Measurements from ENCODE around the gene TPX2. TPM values are rescaled to one million over a fixed set of nuclear protein-coding genes. Genes with fewer than 3 reads are reported as not detected.
"Not testable (repeated sequence)": the region's sequence is repeated elsewhere in the genome, so short reads cannot be mapped to it uniquely, and the experiment has no call there.

Gene TPX2
- polyA plus RNA-seq, 4 donors = 46.9 to 50.8 (median 48.5) TPM

DNA sequence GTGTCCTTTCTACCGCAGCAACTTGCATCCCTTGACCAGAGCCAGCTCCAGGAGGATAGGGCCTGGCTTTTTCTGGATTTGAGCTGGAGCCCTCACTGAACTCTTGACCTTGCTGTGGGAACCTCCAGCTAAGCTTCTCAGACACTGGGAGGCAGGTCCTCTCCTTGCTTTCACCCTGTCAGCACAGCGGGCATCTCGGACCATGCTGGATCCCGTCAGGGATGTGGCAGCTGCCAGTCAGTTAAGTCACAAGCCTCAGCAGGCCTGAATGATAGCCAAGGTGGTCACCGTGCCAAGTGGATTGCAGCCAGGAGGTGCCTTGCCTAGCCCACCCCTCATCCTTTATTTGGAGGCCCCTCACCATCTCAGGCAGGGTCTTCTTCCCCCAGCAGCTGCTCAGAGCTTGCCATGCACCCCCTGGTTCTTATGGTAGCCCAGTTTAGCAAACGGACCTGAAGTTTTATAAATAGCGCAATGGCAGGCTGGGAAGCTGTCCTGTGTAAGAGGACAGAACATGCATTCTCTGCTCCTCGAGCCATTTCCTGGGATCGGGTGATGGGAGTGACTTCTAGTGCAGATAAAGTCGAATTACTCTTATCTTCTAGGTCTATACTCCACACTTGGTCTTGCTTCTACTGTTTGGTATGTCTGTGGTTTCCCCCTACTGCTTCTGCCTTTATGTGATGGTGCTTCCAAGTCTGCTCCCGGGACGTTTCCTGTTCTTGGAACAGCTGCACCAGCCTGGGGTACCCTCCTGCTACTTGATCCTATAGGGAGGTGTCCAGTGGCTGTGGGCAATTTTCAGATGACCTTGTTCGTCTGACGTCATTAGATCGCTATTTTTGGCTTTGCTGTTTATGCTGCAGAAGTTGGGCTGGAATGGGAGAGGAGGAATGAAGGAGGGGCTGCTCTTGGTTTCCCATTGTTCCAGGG, 73.0 kb downstream of the TPX2 start:
- no peak for DNase-seq (ENCODE audit: low read depth in 4 of 4, low spot score in 3 of 4)

DNA sequence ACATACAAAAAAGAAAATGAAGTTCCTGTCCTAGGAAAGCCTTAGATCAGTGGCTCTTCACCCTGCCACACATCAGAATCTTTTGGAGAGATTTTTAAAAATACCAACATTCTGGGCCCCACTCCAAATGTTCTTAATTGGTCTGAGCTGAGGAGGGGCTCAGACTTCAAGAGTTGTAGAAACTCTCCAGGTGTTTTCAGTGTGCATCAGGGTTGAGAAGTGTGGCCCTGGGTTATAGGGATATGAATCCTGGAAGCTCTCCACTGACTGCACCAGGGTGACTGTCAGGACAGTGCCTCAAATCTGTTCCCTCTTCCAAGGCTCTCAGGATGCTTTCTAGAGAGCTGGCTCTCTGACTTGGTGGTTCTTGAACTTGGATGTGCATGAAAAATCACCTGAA, 74.5 kb downstream of the TPX2 start:
- DNase-seq (ENCODE audit: low read depth in 4 of 4, low spot score in 3 of 4) = no peak

DNA sequence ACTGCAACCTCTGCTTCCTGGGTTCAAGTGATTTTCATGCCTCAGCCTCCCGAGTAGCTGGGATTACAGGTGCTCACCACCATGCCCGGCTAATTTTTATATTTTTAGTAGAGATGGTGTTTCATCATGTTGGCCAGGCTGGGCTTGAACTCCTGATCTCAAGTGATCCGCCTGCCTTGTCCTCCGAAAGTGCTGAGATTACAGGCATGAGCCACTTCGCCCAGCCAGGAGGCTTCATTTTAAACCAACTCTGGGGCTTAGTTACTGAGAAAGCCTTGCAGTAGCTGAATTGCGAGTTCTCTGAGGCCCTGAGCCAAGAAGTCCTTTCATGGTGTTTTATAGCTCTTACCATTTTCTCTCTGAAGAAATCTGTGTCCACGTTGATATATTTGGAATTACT, 75.1 kb downstream of the TPX2 start:
- not testable (repeated sequence) for DNase-seq (ENCODE audit: low read depth in 4 of 4, low spot score in 3 of 4)

DNA sequence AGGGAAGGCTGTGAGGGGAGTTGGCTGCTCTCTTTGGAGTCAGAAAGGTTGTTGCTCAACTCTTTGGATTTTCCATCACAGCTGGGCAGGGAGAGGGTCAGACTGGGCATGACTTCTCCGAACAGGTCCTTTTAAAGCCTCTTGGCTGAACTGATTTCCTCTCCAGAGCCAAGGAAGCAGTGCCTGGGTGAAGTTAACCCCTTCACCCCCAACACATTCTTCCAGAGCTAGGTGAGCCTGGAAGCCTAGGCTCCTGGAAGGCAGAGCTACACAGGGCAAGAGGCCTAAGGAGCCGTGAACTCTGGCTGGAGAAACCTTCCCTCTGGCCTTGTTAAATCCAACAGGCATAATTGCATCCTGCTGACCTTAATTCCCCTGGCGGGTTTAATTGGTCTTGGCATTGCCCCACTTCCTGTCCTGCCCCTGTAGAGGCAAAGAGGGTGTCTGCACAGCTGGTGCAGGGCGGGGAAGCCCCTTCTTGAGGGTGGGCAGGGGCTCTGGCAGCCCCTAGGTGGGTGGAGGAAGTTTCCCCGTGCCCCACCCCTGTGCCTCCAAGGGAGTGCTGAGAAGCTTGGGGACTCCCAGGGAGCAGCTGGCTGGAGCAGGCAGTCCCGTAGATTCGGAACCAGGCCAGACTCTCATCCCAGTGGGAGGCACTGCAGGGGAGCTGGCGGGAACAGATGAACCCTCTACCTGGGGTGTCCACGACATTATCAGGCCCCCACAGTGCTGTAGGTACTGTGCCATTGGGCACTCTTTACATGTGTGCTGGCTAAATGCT, 76.5 kb downstream of the TPX2 start:
- no peak for DNase-seq (ENCODE audit: low read depth in 4 of 4, low spot score in 3 of 4)

DNA sequence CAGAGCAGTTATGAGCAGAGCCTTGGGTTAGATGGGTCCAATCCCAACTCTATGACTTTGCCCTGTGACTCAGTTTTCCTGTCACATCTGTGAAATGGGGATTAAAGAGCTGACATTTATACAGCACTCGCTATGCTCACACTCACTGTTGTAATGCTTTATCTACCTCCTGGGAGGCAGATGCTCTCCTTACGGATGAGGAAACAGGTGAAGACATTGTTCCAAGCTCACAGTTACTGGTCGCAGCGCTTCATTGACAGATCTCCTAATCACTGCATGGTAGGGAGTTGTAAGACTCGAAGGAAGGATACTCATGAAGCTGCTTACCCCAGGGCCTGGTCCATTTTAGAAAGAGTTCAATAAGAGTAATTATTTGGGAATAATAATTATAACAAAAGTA, 77.1 kb downstream of the TPX2 start:
- no peak for DNase-seq (ENCODE audit: low read depth in 4 of 4, low spot score in 3 of 4)

DNA sequence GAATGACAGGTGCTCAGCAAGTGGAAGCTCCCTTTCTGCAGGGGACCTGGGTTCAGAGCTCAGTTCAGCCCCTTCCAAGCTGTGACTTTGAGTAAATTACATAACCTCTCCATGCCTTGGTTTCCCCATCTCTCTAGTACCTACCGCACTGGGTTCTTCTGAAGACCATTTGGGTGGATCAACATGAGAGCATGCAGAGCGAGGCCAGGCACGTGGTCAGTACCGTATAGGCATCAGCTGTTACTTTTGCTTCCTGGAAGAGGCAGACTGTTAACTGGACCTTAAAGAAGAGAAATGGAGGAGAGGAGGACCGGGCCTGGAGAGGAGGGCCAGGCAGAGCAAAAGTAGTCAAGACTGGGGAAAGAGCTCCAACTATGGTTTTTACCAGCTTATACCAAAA, 78.4 kb downstream of the TPX2 start:
- no peak for DNase-seq (ENCODE audit: low read depth in 4 of 4, low spot score in 3 of 4)

DNA sequence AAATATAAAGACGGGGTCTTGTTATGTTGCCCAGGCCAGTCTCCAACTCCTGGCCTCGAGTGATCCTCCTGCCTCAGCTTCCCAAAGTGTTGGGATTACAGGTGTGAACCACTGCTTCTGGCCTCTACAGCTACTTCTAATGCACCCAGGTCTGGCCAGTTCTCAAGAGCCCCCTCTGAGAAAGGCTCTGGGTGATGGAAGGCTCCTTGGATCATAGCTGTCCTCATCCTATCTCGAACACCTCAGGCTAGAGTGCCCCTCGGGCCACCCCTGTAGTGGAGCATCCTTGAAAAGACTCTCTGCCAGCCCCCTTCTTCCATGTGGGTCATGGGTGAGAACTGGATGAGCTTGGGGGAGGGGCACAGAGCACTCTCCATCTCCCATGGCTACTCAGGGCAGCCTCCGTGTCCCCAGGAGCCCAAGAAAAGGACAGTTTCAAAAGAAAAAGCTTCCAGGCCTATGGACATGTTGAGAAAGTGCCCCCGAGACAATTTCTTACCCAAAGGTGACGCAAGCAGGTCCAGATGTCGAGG, 79.4 kb downstream of the TPX2 start:
- no peak for DNase-seq (ENCODE audit: low read depth in 4 of 4, low spot score in 3 of 4)

DNA sequence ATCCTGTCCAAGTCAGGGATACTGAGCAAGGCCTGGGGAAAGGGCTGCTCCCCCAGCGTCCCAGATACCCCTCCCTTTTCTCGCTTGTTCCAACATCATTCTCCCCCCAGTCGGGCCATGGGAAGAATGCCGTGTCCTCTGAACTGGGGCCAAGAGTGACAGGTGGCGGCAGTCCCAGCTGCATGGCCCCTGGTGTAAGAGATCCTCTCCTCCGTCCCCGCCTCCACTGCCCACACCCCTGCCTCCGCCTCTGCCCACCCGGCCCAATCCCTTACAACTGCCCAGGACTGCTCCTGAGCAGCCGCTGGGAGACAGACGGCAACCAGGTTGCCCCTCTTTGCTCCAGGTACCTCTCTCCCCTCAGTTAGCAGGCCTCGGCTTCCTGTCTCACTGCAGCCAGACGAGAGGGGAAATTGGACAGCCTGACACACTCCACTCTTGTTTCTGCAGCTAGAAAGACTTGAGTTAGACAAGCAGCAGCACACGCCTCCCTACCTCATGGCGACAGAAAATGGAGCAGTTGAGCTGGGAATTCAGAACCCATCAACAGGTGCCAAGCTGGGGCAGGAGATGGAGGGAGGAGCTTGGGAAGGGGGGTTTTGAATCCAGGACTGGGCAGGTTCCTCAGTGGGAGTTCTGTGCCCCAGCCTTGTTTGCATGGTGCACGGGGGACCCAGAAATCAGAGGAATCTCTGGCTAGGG, 80.1 kb downstream of the TPX2 start, which contains the start of gene MYLK2:
Gene MYLK2 (plus strand): TSS at position 274 of the 702 bp plus-strand sequence. CDS start 225 bp downstream, at position 499.
- DNase-seq (ENCODE audit: low read depth in 4 of 4, low spot score in 3 of 4) = no peak

DNA sequence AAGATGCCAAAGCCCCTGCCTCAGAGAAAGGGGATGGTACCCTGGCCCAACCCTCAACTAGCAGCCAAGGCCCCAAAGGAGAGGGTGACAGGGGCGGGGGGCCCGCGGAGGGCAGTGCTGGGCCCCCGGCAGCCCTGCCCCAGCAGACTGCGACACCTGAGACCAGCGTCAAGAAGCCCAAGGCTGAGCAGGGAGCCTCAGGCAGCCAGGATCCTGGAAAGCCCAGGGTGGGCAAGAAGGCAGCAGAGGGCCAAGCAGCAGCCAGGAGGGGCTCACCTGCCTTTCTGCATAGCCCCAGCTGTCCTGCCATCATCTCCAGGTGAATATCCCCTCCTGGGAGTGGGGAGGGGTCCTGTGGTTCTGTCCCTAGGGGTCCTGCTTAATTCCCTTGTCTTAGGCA, 81.1 kb downstream of the TPX2 start:
- no peak for DNase-seq (ENCODE audit: low read depth in 4 of 4, low spot score in 3 of 4)

DNA sequence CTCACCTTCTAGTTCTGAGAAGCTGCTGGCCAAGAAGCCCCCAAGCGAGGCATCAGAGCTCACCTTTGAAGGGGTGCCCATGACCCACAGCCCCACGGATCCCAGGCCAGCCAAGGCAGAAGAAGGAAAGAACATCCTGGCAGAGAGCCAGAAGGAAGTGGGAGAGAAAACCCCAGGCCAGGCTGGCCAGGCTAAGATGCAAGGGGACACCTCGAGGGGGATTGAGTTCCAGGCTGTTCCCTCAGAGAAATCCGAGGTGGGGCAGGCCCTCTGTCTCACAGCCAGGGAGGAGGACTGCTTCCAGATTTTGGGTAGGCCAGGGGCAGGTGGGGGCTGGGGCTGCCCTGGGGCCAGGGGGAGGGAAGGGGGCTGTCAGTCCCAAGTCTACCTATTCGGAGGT, 82.3 kb downstream of the TPX2 start:
- no peak for DNase-seq (ENCODE audit: low read depth in 4 of 4, low spot score in 3 of 4)

DNA sequence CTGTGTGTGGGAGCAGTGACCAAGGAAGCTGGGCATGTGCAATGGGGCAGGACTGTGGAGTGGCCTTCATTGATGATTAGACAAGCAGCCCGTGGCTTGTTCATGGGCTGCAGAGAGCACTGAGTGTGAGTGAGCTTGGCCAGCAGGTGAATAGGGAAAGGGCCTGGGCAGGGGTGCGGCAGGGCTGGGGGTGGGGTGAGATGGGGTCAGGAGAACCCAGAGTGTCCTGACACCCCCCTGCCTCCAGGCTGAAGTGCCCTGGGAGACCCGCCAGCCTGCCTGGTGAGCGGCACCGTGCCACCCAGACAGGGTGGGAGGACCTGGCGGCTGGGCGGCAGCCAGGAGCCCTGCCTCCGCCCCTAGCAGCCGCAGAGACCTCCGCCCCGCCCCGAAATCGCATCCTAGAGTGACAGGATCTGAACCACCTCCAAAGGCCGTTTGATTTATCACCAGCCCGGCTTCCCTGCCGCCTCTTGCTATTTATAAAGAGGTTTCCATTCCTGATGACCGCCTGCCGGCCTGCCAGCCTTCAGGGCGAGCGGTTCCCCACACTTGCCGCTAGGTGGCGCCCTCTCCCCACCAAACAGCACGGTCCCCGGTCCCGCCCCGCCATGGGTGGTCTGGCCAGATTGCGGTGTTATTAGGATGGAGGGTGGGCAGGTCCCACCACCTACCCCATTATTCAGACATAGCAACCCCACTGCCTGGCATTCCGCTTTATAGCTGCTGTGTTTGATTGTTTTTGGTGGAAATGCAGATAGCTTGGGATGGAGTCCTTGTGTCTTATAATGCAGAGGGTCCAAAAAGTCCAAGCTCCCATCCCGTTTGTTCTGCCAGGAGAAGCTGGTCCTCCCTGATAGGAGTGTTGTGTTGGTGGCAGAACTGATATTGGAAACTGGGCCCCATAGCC, 83.6 kb downstream of the TPX2 start:
- DNase-seq (ENCODE audit: low read depth in 4 of 4, low spot score in 3 of 4) = peak; percentile 71 to 78 (median 75)

DNA sequence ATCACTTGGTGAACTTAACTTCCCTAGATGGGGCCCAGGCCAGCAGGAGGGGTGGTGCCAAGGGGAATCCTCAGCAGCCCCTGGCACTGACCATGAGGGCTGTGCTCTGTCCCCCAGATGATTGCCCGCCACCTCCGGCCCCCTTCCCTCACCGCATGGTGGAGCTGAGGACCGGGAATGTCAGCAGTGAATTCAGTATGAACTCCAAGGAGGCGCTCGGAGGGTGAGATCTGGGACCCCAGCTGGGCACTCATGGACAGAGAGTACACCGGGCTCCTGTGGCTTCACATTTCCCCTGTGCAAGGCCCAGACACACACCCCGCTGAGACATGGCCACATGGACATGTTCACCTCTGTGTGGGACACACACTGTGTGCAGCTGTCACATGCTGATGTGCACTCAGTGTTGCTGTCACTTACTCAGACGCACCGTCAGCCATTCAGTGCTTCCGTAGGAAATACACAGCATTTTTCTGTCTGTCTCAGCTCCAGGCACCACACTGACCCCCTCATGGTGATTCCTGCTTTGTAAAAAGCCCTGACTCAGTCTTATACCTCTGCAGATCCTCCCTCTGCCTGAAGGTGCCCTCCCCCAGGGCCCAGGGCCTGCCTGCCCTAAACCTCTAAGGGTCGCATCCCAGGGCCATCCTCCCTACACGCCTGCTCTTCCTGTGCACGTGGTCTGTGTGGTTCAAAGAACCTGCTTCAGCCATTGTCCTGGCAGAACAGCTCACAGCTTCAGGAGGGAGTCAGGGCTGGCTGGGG, 84.5 kb downstream of the TPX2 start:
- no peak for DNase-seq (ENCODE audit: low read depth in 4 of 4, low spot score in 3 of 4)

DNA sequence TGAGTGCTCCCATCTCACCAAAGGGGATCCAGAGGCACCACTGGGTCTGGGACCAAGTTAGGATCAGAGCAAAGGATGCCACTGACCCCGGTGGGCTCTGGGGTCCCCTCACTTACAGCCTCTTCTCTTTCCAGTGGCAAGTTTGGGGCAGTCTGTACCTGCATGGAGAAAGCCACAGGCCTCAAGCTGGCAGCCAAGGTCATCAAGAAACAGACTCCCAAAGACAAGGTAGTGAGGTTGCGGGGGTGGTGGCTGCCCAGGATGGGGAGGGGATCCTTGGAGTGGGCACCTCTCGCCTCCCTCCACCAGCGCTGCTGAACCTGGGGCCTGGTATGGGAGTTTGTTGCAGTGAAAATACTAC, 85.0 kb downstream of the TPX2 start:
- no peak for DNase-seq (ENCODE audit: low read depth in 4 of 4, low spot score in 3 of 4)

DNA sequence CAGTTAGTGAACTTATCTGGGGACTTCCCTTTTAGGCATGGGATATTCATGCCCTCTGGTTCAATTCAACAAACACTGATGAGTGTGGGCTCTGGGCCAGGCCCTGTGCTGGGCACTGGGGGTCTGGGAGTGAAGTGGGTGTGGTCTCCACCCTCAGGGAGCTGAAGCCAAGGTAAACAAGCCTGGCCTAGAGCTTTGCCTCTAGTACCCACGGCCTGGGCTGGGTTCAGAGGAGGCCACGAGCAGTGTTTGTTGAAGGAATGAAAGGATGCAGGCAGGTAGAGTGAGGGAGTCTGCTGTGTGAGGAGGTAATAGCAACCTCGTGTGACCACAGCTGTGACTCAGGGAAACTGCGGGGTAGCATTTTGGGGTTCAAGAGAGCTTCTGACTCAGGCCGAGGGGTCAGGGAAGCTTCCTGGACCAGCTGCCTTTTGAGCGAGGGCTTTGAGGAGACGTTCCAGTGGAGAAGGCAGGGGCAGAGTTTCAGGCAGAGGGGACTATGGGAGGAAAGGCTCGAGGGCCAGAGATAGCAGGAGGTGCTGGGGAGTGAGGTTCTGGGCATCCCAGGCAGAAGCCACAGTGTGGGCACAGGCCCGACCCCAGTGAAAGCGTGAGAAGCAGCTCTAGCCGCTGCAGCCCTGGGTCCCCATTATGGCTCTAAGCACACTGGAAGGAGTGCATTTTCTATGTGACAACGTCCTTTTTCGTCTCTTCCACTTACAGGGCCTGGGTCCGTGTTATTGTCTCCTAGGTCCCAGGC, 85.6 kb downstream of the TPX2 start:
- no peak for DNase-seq (ENCODE audit: low read depth in 4 of 4, low spot score in 3 of 4)

DNA sequence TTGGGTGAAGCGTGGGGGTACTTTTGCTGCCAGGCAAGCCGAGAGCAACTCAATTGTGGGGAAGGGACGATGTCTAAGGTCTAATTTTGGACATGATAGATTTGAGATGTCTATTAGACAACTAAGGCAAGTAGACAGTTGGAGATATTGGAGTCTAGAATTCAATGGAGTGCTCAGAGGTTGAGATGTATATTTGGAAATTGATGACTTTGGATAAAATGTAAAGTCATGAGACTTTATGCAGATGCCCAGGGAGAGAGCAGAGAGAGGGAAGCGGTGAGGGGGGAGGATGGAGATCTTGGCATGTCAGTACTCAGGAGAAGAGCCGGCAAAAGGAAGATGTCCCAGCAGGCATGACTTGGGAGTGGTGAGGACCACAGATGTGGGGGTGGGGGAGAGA, 87.0 kb downstream of the TPX2 start:
- no peak for DNase-seq (ENCODE audit: low read depth in 4 of 4, low spot score in 3 of 4)

DNA sequence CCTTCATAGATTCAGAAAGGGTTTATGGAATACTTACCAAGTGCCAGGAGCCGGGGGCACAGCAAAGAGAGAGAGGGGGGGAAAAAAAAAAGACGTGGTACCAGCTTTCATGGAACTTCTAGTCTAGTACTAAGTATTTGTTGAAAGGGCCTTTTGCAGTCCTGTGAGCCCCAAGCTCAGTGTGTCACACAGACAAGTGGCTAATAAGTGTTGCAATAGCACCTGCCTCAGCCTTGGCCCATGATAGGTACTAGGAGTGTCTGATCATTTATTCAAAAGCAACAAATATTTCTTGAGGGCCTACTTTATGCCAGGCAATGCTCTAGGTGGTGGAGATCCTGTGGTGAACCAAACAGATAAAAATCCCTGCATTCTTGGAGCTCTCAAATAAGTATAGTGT, 88.0 kb downstream of the TPX2 start:
- DNase-seq (ENCODE audit: low read depth in 4 of 4, low spot score in 3 of 4) = no peak

DNA sequence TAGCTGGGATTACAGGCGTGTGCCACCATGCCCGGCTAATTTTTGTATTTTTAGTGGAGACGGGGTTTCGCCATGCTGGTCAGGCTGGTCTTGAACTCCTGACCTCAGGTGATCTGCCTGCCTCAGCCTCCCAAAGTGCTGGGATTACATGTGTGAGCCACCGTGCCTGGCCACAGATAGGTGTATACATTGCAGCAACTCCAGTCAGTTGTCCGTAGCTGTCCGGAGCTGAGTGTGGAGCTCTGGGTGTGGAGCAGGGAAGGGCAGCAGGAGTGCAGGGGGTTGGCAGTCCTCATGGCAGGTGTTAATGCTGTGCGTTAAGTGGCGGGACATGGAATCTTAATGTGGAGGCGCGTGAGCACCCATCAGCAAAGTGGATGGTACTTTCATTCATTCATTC, 88.9 kb downstream of the TPX2 start:
- DNase-seq (ENCODE audit: low read depth in 4 of 4, low spot score in 3 of 4) = not testable (repeated sequence)

DNA sequence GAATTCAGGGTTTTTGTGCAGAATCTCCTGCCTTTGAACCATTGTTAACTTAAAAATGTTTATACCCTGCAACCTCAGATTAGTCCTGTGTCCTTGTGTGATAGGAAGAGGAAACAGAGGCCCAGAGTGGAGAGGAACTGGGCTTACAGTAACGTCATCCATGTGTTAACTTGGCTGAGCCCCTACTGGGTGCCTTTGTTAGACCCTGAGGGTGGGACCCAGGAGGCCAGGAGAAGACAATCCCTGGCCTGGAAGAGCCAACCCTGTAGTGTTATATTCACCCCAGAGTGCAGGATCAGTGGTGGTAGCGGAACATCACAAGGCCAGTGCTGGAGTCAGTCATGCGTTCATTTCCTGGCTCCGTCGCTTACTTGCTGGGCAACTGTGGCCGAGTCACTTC, 90.6 kb downstream of the TPX2 start:
- DNase-seq (ENCODE audit: low read depth in 4 of 4, low spot score in 3 of 4) = no peak

Data from right renal pelvis (tissue), 4 donors.